ENCODE data around the gene SLC7A9. TPM values are rescaled to one million over a fixed set of nuclear protein-coding genes. Genes with fewer than 3 reads are reported as not detected.

SLC7A9 gene
- 1.3 TPM in 1 of 2 replicates, not detected in the other for total RNA-seq

GRCh38 chr19:32869369-32869965, at the start of gene SLC7A9:
Gene SLC7A9, minus strand, starts transcription at chr19:32869767. Its CDS starts 1,233 bp downstream, at chr19:32868534.

Other genes with a start within 250 kb of the SLC7A9 start
- 22.7 and 26.2 TPM in 2 replicates for gene ANKRD27, start 194.6 kb downstream of the SLC7A9 start, total RNA-seq
- 0.16 and 0.36 TPM in 2 replicates for gene RGS9BP, start 193.9 kb downstream of the SLC7A9 start, total RNA-seq
- 9.6 and 14.6 TPM in 2 replicates for gene NUDT19, start 177.9 kb downstream of the SLC7A9 start, total RNA-seq
- 0.18 TPM in 1 of 2 replicates, not detected in the other for gene TDRD12, start 150.0 kb downstream of the SLC7A9 start, total RNA-seq
- gene CEP89, start 102.2 kb upstream of the SLC7A9 start, total RNA-seq = 10.4 and 21.1 TPM in 2 replicates
- gene FAAP24, start 102.5 kb upstream of the SLC7A9 start, total RNA-seq = 1.3 and 2.3 TPM in 2 replicates
- gene RHPN2, start 195.1 kb upstream of the SLC7A9 start, total RNA-seq = 9.7 and 11.2 TPM in 2 replicates
- gene GPATCH1, start 211.4 kb upstream of the SLC7A9 start, total RNA-seq = 2.3 and 3.6 TPM in 2 replicates